ENCODE measurements around the gene SRD5A1.

The SRD5A1 gene

DNA sequence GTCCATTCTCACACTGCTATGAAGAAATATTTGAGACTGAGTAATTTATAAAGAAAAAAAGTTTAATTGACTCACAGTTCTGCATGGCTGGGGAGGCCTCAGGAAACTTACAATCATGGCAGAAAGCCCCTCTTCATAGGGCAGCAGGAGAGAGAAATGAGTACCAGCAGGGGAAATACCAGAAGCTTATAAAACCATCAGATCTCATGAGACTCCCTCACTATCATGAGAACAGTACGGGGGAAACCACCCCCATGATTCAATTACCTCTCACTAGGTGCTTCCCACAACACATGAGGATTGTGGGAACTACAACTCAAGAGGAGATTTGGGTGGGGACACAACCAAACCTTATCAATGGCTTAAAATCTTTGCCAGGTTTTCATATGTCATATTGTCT is 59.7 kb downstream of the SRD5A1 start:
- DNase-seq, result no peak

DNA sequence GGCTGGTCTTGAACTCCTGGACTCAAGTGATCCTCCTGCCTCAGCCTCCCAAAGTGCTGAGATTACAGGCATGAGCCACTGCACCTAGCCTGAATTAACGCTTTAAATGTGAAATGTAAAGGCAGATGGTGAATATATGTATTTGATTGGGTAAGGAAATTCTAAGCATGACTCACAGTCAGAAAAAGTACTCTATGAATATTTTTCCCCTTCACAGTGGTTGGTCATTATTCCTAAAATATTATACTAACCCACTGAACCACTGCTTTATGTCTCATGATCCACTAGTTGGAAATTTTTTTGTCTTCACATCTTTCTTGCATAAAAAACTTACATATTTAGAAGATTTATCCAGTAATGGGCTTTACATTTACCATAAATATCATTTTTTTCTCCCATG is 65.5 kb downstream of the SRD5A1 start:
- DNase-seq, result no peak

GRCh38 chr5:6699357-6699756 is 66.1 kb downstream of the SRD5A1 start:
- no peak for DNase-seq

DNA sequence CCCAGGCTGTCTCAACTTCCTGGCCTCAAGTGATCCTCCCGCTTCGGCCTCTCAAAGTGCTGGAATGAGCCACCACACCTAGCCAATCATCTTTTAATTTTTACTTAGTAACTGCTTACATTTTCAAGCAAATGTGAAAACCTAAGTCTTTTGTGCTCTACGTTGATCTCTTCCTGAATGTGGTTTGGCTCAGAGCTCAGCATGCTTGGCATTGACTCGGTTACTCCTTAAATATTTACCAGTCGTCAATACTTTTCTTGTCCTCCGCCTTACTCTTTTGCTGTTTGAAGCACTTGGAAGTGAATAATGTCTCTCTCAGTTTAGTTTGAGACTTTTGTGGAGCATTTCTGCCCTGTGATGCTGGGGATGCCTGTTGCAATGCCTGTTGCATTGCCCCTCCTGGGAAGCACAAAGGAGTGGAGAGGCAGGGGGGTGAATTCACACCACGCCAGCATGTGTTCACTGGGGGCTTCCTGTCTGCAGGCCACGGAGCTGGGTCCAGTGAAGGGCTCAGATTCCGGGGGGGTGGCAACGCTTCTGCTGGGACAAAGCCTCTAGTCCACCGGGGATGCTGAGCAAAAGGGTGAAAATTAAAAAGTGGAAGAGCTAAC is 66.9 kb downstream of the SRD5A1 start:
- no peak for DNase-seq

DNA sequence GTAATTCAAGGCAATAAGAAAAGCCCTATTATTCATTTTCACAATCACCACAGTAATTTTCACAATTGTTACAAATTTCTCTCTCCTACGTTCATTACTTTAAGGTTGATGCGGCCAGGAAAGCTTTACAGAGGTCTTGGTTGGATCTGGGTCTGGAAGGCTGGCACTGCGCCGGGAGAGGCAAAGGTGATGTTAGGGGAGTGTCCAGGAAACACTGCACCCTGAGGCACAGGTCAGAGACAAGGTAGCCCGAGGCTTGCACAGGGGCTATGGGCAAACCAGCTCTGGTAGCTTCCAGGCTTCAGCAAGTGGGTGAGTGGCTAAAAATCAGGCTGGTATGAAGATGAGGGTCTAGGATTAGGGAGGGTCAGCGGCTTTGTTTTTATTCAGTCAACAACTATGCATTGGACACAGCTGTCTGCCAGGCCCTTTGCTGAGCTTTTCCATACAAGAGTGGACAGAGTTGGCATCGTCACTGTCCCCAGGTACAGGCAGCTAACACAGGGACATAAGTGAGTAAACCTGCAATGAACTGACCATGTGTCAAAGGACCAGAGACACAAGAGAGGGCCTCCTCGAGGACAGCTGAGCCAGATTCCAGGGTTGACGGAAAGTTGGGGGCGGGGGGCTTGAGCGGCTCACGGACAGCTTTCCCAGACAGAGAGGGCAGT is 67.6 kb downstream of the SRD5A1 start:
- no peak for DNase-seq

GRCh38 chr5:6701491-6701890 is 68.3 kb downstream of the SRD5A1 start:
- no peak for DNase-seq

DNA sequence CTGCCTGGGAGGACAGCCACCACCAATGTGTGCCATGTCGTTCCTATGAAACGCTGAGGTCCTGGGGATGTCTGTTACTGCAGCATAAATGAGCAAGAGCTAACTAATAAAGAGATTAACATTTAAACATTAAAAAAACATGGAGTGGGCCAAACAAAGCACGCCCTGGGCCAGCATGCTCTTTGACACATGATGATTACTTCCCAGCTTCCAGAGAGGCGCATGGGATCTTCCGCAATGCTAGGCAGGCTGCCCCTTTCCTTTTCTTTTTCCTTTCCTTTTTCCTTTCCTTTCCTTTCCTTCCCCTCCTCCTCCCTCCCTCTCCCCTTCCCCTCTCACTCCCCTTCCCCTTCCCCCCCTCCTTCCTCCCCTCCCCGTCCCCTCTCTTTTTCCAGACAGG is 69.4 kb downstream of the SRD5A1 start:
- no peak for DNase-seq

- DNase-seq, result no peak
Observed at GRCh38 chr5:6703806-6704205, 70.6 kb downstream of the SRD5A1 start.

DNA sequence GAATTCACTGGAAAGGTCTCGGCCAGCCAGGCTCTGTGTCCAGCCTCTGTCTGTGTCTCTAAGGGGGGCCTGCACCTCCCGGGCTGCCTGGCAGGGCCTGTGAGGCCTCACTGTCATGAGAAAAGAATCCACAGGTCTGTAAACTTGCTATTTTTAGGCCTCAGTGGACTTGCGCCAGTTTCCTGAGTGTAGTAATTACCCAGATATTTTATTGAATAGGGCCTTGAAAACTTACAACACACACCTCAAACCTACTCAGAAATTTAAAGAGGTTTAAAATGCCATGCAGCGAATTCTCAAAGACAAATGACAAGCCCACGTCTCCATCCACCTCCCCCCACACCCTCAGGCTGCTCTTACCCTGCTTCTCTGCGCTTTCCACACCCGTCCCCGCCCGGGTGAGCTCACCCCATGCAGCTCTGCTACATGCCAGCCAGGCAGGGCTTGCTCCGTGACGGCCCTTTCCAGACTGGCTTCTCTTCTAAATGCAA is 71.2 kb downstream of the SRD5A1 start:
- no peak for DNase-seq

- no peak for DNase-seq
Observed at GRCh38 chr5:6705088-6705487, 71.8 kb downstream of the SRD5A1 start.

DNA sequence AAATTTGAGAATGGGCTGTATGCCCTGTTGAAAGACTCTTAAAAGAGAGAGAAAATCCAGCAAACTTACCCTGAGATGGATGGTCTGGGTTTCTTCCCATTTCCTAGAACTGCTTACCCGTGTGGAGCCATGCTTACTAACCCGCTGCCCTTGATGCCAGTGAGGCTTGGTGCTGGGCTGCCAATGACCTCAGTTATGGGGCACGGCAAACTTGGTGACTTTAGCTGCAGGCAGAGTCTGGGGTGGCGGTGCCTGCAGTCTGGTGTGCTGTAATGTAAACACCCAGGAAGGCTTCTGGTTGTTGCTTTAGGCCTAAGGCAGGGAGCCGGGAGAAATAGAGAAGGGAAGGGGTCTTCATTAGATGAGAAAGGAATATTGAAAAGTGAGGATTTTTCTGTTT is 72.7 kb downstream of the SRD5A1 start:
- DNase-seq, result no peak

- DNase-seq, result no peak
Observed at GRCh38 chr5:6707852-6708251, 74.6 kb downstream of the SRD5A1 start.

- no peak for DNase-seq
Observed at GRCh38 chr5:6708814-6709213, 75.6 kb downstream of the SRD5A1 start.

GRCh38 chr5:6710070-6710469 is 76.8 kb downstream of the SRD5A1 start:
- no peak for DNase-seq

GRCh38 chr5:6710551-6711318 is 77.5 kb downstream of the SRD5A1 start:
- DNase-seq, result no peak

- no peak for DNase-seq
Observed at GRCh38 chr5:6711409-6712141, 78.3 kb downstream of the SRD5A1 start.

DNA sequence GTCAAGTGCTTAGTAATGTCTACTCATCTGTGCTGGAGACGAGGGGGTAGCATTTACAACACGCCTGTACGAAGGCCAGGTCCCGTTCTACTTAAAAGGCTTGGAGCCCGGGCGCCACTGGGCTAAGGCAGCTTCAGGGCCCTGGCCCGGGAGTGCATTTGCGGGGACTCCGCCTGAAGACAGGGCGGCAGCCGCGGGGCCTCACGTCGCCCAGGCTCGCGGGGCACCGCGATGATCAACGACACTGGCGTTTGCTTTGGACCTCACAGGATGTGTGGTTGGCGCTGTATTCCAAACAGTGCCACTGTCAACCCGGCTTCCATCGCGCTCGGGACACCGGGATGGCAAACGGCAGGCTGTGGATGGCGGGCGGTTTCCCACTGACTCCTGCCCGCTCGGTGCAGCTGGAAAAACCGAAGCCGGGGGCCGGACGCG is 78.9 kb downstream of the SRD5A1 start:
- DNase-seq, result peak; percentile 37 to 50

DNA sequence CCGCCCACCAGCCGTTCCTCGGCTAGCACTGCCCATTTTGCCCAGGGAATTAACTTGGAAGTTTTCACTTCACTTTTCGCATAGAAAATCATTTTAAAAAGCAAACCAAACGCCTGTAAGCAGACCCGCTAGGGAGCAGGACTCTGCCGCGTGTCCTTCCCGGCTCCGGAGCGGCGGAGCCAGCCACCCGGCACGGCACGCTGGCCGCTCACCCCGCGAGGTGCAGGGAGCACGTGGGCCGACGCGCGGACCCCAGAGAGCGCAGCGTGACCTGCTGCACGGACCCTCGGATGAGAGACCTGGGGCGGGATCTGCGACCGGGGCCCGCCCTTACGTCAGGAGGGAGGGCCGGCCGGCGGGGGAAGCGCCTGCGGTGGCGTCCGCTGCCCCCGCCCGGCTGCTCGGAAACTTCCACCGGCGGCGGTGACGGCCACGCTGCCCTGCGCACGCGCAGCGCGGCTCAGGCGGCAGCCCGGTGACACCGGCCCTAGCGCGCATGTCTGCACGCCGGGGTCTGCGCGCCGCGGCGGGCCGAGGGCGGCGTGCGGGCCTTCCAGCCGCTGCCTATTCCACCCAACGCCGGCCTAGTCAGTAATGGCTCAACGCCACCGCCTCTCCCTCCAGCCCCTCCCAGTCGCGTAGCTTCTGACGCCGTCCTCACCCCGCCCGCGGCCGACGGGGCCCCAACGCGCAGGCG is 79.5 kb downstream of the SRD5A1 start:
- peak; percentile 97 to 98 for DNase-seq

DNA sequence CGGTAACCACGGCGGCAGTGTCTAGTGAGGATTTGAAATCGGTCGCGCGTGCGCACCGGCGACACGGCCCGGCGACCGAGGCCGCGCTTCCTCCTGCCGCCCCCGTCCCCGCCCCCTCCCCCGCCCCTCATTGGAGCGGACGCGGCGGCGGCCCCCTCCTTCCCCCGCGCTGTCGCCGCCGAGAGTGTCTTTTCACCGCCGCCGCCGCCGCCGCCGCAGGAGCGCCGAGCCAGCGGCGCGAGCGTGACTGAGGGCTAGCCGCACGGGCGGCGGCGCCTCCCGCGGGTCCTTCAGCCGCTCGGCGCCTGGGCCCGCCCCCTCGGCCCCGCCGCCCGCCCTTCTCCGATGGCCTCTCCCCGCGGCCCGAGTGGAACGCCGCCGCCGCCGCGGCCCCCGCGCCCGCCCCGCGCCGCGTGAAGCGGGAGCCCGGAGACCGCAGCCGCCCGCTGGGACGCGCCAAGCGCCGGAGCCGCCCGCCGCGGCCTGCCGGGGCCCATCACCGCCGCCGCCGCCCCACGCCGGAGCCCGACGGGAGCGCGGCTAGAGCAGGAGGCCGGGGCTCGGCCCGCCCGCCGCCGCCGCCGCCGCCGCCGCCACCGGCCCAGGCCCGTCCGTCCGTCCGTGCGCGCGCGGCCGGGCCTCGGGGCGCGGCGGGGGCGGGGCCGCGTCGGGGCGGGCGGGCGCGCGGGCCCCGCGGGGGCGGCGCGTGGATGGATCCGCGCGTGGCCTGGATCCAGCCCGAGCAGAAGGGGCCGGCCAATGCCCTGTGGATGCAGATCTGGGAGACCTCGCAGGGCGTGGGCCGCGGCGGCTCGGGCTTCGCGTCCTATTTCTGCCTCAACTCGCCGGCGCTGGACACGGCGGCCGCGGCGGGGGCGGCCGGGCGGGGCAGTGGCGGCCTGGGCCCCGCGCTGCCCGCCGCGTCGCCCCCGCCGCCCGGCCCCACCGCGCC is 80.3 kb downstream of the SRD5A1 start, which contains the start of gene TENT4A:
Gene TENT4A, plus strand, starts transcription at position 159 of the 952 bp plus-strand sequence. Its CDS starts 552 bp downstream, at position 711.
- DNase-seq, result peak in 1 of 2 donors; percentile 41

DNA sequence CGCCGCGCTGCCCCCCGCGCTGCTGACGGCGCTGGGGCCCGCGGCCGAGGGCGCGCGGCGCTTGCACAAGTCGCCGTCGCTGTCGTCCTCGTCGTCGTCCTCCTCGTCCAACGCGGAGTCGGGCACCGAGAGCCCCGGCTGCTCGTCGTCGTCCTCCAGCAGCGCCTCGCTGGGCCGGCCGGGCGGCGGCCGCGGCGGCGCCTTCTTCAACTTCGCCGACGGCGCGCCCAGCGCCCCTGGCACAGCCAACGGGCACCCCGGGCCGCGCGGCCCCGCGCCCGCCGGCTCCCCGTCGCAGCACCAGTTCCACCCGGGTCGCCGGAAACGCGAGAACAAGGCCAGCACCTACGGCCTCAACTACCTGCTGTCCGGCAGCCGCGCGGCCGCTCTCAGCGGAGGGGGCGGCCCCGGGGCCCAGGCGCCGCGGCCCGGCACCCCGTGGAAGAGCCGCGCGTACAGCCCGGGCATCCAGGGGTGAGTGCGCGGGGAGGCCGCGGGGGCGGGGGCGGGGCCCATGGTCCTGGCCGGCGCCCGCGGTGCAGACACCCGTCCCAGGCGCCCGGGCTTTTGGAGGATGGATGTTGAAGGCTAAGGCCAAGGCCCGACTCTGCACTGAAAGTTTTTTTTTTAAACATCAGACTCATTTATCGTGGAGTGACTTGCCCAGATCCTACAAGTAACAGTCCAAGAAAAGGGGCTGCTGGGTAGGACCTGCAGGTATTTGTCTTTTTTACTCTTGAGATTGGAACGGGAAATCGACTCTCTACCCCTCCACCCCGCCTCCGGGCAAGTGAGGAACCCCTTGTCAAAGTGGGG is 81.2 kb downstream of the SRD5A1 start:
- peak in 1 of 2 donors; percentile 29 for DNase-seq

All from CD4-positive, alpha-beta T cell treated with Interferon alpha-2 for 1 hour (primary cell).